Measurements from ENCODE around the gene TRIM66.
A peak's percentile ranks its signal among the peaks of the same experiment; 100 is the strongest.

The TRIM66 gene

GRCh38 chr11:8690374-8691342 is 8.2 kb upstream of the TRIM66 start:
- TF ChIP-seq POLR2AphosphoS5 (IDR thresholded peaks at IDR 0.05; ENCODE audit: low read depth), result 0 out of 2 replicates have a peak, but pooled peaks have one; percentile 16
- TF ChIP-seq SPI1 (IDR thresholded peaks at IDR 0.05; ENCODE audit: borderline replicate concordance, low read depth), result no peak
- H3K27ac ChIP-seq (replicated peaks), result no peak overlapping the region
- no peaks in the 10 kb centered on the region for H3K27me3 ChIP-seq (ENCODE audit: insufficient read depth, poor library complexity, severe bottlenecking)
- no peak for DNase-seq (ENCODE audit: low read depth in 1 of 2, low spot score in 1 of 2)
- H3K4me3 ChIP-seq (replicated peaks; ENCODE audit: insufficient read depth, low read length), result no peak overlapping the region

- no peaks in the 10 kb centered on the region for H3K27me3 ChIP-seq (ENCODE audit: insufficient read depth, poor library complexity, severe bottlenecking)
- H3K4me3 ChIP-seq (replicated peaks; ENCODE audit: insufficient read depth, low read length), result peak overlapping the region; percentile 53
- no peak for DNase-seq (ENCODE audit: low read depth in 1 of 2, low spot score in 1 of 2)
- TF ChIP-seq REST (IDR thresholded peaks at IDR 0.05; ENCODE audit: insufficient replicate concordance, low read depth), result no peak
- no peak for TF ChIP-seq SPI1 (IDR thresholded peaks at IDR 0.05; ENCODE audit: borderline replicate concordance, low read depth)
- no peak; the same call in 1 of the 2 replicates for TF ChIP-seq POLR2AphosphoS5 (IDR thresholded peaks at IDR 0.05; ENCODE audit: low read depth)
- TF ChIP-seq GABPA (IDR thresholded peaks at IDR 0.05; ENCODE audit: low read depth), result no peak
- no peak for TF ChIP-seq CTCF (IDR thresholded peaks at IDR 0.05; ENCODE audit: insufficient read depth, low read length)
- H3K27ac ChIP-seq (replicated peaks), result peak overlapping the region; percentile 99
These were observed 7.3 kb upstream of the TRIM66 start for GRCh38 chr11:8689726-8690255.

- Histone ChIP-seq H3K27ac (replicated peaks) (peak overlapping the region; percentile 99), H3K4me3 (replicated peaks; ENCODE audit: insufficient read depth, low read length) (peak overlapping the region; percentile 53)
These were observed 6.2 kb upstream of the TRIM66 start for GRCh38 chr11:8688414-8689362.

More at GRCh38 chr11:8688414-8689362, 6.2 kb upstream of the TRIM66 start:
- DNase-seq (ENCODE audit: low read depth in 1 of 2, low spot score in 1 of 2), result peak; percentile 97
- no peaks in the 10 kb centered on the region for H3K27me3 ChIP-seq (ENCODE audit: insufficient read depth, poor library complexity, severe bottlenecking)
- TF ChIP-seq GABPA (IDR thresholded peaks at IDR 0.05; ENCODE audit: low read depth), result peak; percentile 99
- peak; percentile 99 for TF ChIP-seq POLR2AphosphoS5 (IDR thresholded peaks at IDR 0.05; ENCODE audit: low read depth)
- no peak for TF ChIP-seq REST (IDR thresholded peaks at IDR 0.05; ENCODE audit: insufficient replicate concordance, low read depth)

All from HL-60 (cell line).